ENCODE results near the gene PDZD2.

DNA sequence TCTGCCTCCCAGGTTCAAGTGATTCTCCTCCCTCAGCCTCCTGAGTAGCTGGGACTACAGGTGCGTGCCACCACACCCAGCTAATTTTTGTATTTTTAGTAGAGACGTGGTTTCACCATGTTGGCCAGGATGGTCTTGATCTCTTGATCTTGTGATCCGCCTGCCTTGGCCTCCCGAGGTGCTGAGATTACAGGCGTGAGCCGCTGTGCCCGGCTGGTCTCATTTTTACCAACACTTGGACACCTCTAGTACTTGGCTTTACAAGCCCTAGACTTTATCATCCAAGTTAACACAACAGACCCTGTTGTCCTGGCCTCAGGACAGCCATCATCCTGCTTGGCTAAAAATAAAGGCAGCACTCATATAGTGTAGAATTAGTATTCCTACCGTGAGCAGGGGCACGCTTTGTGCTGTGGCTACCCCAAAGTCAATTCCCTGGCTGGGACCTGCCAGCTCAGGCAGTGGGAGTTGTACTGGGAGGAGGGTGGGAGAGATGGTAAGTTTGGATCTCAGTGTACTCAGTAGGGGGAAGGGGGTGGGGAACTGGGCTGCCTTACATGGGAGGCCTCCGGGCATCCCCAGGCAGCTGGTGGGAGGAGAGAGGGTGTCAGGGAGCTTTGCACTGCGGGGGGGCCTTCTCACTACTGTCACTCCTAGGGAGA lies 6.6 kb downstream of the PDZD2 start:
- TF ChIP-seq, protein P1, sequence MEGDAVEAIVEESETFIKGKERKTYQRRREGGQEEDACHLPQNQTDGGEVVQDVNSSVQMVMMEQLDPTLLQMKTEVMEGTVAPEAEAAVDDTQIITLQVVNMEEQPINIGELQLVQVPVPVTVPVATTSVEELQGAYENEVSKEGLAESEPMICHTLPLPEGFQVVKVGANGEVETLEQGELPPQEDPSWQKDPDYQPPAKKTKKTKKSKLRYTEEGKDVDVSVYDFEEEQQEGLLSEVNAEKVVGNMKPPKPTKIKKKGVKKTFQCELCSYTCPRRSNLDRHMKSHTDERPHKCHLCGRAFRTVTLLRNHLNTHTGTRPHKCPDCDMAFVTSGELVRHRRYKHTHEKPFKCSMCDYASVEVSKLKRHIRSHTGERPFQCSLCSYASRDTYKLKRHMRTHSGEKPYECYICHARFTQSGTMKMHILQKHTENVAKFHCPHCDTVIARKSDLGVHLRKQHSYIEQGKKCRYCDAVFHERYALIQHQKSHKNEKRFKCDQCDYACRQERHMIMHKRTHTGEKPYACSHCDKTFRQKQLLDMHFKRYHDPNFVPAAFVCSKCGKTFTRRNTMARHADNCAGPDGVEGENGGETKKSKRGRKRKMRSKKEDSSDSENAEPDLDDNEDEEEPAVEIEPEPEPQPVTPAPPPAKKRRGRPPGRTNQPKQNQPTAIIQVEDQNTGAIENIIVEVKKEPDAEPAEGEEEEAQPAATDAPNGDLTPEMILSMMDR (IDR thresholded peaks at IDR 0.05; ENCODE audit: borderline replicate concordance, extremely low read depth, low read length, poor library complexity, severe bottlenecking), result no peak
- no peak for TF ChIP-seq EZH2 (IDR thresholded peaks at IDR 0.05; ENCODE audit: borderline replicate concordance, low read depth, low read length, severe bottlenecking)
